ENCODE results near the gene PWWP3B.
"Not testable (repeated sequence)": the region's sequence is repeated elsewhere in the genome, so short reads cannot be mapped to it uniquely, and the experiment has no call there.

PWWP3B gene

GRCh38 chrX:106168107-106168506 is at the start of gene PWWP3B:
Gene PWWP3B, plus strand, starts transcription at chrX:106168305. Its CDS starts 37,128 bp downstream, at chrX:106205433.
- DNase-seq, result no peak

- no peak for DNase-seq
Measured at GRCh38 chrX:106139048-106139447, 29.1 kb upstream of the PWWP3B start.

- peak; percentile 1 for DNase-seq
Measured at GRCh38 chrX:106144755-106145639, 23.1 kb upstream of the PWWP3B start.

- no peak for DNase-seq
Measured at GRCh38 chrX:106150701-106151100, 17.4 kb upstream of the PWWP3B start.

DNA sequence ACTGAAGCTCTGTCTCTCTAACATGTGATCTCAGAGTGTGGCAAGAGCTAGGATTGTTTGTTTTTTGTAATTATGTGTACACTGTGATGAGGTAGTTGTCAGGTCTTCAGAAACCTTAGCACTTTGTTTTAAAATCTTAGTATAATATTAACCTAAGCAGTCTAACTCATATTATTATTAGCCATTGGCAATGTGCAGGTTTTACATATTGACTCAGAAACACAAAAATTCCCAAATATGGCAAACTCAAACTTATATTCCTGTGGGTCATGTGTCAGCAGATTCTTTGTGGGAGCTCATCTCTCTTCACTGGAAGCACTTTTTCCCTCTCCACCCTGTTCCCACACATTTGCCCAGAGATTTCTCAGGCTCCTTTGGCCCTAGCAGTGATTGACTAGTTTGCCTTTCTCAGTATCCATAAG is 8.2 kb upstream of the PWWP3B start:
- no peak for DNase-seq

DNA sequence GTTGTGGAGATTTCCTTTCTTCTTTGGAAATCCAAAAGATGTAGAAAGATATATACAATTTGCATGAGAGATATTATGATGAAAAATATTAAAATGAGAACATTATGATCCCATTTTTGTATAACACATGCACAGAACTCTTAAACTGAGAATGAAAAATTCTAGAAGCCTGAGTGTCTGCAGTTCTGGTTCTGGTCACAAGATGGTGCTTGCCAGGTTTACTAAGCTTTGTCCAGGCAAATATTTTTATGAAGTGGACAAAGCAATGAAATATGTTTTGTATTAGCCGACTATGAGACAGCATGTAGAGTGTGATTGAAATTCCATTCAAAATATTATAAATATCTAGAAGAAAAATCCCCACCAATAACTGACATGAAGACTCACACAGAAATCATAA is 2.2 kb downstream of the PWWP3B start:
- DNase-seq, result no peak

GRCh38 chrX:106171293-106171820 is 3.3 kb downstream of the PWWP3B start:
- no peak for DNase-seq

GRCh38 chrX:106177106-106177981 is 9.2 kb downstream of the PWWP3B start:
- no peak for DNase-seq

GRCh38 chrX:106177982-106178321 is 9.8 kb downstream of the PWWP3B start:
- no peak for DNase-seq

- no peak for DNase-seq
Measured at GRCh38 chrX:106178826-106179225, 10.7 kb downstream of the PWWP3B start.

DNA sequence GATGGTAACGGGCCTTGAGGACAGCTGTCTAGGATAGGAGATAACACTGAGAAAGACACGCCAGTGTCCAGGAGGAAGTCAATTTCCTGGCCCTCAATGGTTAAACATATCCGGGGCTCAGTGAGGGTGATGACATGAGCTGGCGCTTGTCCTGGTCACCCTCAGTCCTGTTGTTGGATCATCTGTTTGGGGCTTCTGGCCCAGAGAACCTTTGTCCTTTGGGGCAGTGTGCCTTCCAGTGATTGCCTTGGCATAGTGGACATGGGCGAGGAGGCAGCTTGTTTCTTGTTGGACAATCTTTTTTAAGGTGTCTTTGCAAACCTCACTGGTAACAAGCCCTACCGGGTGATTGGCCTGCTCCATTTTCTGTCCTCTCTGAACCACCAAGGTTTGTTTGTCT is 15.6 kb downstream of the PWWP3B start:
- not testable (repeated sequence) for DNase-seq

DNA sequence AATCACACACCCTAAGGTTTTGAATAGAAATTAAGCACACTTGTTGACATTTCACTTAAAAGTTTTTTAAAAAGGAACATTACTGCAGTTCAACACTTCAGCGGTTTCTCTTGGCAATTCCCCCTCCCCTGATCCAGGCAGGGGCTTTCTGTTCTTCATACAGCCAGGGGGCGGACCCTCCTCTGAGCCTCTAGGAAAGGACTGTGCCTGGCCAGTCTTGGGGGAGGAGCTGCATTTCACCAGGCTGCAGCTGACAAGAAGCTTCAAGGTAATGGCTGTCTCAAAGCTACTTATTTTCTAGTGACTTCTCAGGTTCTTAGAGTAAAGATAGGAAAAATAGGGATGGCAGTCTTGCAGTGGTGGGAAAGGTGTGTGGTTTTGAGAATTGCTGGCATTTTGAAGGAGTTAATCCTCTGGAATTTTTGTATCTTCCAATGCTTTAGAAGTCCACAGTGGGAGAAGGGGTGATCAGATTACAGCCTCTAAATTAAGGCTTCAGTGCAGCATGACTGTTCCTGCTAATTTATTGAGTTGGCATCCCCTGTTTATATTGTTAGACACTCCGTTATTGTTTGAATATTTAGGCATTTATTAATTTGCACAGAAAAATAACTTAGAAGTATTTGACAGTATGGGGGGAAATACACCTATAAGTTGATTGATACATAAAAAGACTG is 33.5 kb downstream of the PWWP3B start:
- no peak for DNase-seq

GRCh38 chrX:106203315-106203714 is 35.2 kb downstream of the PWWP3B start:
- DNase-seq, result no peak

- DNase-seq, result no peak
Measured at GRCh38 chrX:106208154-106208553, 40.0 kb downstream of the PWWP3B start.

Measured in hematopoietic multipotent progenitor cell treated with erythropoietin and hydrocortisone succinate and interleukin-3 and kit ligand, for 6 days (in vitro differentiated cells).